Breast epithelium (tissue), 3 donors: ENCODE results near the gene ZNF205.

ENCODE experiments used
- POLR2A ChIP-seq: fragments of 450-650 bp; IDR thresholded peaks from one replicate; pipeline ENCODE4 v1.6.1; 2016; ENCODE audit warnings: antibody characterized with exemption, mild to moderate bottlenecking, moderate library complexity
- POLR2AphosphoS5 ChIP-seq, 3 donors: sonication (generic); formaldehyde crosslinking; IDR thresholded peaks; one replicate each; pipeline ENCODE4 v1.6.1; 2017; ENCODE audit warnings: antibody characterized with exemption in 3 of 3
- TF ChIP-seq, protein P1 (sequence below), 3 donors: fragments of 450-650 bp; IDR thresholded peaks; one replicate each; pipeline ENCODE4 v1.5.1; 2016 to 2017; ENCODE audit warnings: antibody characterized with exemption in 3 of 3, mild to moderate bottlenecking in 3 of 3, moderate library complexity in 3 of 3

DNA sequence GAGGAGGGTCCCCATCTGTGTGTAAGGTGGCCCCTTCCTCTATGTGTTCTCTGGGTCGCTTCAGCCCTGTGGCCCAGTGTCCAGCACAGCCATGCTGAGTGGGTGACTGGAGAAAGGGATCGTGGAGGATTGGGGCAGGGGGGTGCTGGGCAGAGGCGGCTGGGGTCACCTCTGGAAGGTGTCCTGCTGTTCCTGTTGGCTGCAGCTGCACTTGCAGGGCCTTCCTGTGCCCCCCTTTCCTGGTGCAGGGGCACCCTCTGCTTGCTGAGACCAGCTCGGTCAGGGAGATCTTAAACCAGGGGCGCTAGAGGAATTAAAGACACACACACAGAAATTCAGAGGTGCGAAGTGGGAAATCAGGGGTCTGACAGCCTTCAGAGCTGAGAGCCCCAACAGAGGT is 35.8 kb upstream of the ZNF205 start:
- TF ChIP-seq, protein P1, sequence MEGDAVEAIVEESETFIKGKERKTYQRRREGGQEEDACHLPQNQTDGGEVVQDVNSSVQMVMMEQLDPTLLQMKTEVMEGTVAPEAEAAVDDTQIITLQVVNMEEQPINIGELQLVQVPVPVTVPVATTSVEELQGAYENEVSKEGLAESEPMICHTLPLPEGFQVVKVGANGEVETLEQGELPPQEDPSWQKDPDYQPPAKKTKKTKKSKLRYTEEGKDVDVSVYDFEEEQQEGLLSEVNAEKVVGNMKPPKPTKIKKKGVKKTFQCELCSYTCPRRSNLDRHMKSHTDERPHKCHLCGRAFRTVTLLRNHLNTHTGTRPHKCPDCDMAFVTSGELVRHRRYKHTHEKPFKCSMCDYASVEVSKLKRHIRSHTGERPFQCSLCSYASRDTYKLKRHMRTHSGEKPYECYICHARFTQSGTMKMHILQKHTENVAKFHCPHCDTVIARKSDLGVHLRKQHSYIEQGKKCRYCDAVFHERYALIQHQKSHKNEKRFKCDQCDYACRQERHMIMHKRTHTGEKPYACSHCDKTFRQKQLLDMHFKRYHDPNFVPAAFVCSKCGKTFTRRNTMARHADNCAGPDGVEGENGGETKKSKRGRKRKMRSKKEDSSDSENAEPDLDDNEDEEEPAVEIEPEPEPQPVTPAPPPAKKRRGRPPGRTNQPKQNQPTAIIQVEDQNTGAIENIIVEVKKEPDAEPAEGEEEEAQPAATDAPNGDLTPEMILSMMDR (IDR thresholded peaks at IDR 0.05) = no peak
- TF ChIP-seq POLR2AphosphoS5 (IDR thresholded peaks at IDR 0.05) (no peak), POLR2A (no peak)
